ENCODE results near the gene TMPRSS9. TPM values are rescaled to one million over a fixed set of nuclear protein-coding genes. Genes with fewer than 3 reads are reported as not detected.

The TMPRSS9 gene
- total and polyA plus RNA-seq, 2 of the 13 experiments (the other 11 are each of a cell fraction or from before 2014, with no cell fraction given) = 2.5 to 5.2 TPM

DNA sequence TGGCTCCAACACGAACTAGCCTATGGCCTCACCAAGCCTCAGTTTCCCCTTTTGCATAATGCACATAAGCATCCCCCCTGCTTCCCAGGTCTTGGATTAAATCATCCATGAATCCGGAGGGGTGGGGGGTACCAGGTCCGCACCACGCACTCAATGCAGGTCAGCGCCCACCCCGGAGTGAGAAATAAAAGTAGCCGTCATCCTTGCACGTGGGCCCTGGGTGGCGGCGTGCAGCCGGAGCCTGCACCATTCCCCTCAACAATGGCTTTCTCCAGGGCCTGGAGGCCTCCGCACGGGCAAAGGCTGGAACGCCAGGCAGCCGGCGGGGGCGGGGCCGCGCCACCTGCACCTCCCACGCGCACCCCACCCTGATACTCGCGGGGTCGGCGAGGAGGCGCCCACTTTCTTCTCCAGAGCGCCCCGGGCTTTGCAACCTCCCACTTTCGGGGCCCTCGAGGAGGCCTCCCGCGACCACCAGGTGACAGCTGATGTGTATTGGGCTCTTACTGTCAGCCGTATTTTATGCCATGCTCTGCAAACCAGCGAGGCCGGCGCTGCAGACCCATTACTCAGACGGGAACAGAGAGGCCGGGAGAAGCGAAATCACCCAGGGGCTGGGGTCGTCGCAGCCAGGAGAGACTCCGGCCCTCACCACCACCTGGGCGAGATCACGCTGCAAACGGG lies 115.1 kb downstream of the TMPRSS9 start (continued):
- TF ChIP-seq, protein P1, sequence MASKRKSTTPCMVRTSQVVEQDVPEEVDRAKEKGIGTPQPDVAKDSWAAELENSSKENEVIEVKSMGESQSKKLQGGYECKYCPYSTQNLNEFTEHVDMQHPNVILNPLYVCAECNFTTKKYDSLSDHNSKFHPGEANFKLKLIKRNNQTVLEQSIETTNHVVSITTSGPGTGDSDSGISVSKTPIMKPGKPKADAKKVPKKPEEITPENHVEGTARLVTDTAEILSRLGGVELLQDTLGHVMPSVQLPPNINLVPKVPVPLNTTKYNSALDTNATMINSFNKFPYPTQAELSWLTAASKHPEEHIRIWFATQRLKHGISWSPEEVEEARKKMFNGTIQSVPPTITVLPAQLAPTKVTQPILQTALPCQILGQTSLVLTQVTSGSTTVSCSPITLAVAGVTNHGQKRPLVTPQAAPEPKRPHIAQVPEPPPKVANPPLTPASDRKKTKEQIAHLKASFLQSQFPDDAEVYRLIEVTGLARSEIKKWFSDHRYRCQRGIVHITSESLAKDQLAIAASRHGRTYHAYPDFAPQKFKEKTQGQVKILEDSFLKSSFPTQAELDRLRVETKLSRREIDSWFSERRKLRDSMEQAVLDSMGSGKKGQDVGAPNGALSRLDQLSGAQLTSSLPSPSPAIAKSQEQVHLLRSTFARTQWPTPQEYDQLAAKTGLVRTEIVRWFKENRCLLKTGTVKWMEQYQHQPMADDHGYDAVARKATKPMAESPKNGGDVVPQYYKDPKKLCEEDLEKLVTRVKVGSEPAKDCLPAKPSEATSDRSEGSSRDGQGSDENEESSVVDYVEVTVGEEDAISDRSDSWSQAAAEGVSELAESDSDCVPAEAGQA (IDR thresholded peaks at IDR 0.05; ENCODE audit: low read depth) = no peak
- TF ChIP-seq, protein P1 (CRISPR knock-in tag; IDR thresholded peaks at IDR 0.05; ENCODE audit: borderline replicate concordance) = no peak
- TF ChIP-seq FOSL1 (CRISPR knock-in tag; IDR thresholded peaks at IDR 0.05; ENCODE audit: borderline replicate concordance) (no peak; the same call in 1 of the 2 replicates), HDAC2 (CRISPR knock-in tag; IDR thresholded peaks at IDR 0.05) (peak; percentile 79), ZBTB1 (CRISPR knock-in tag; IDR thresholded peaks at IDR 0.05; ENCODE audit: borderline replicate concordance) (no peak), TEAD2 (CRISPR knock-in tag; IDR thresholded peaks at IDR 0.05) (0 out of 2 replicates have a peak, but pooled peaks have one; percentile 46), FOXM1 (CRISPR knock-in tag; IDR thresholded peaks at IDR 0.05) (peak; percentile 34; the same call in 1 of the 2 replicates), TCF7L2 (IDR thresholded peaks at IDR 0.05; ENCODE audit: low read depth, low read length) (no peak), SKI (IDR thresholded peaks at IDR 0.05; ENCODE audit: partially characterized antibody) (no peak), CBX1 (IDR thresholded peaks at IDR 0.05; ENCODE audit: low read depth) (no peak), ZMYM3 (CRISPR knock-in tag; IDR thresholded peaks at IDR 0.05) (peak; percentile 99), ZNF501 (CRISPR knock-in tag; IDR thresholded peaks at IDR 0.05) (no peak)
- TF ChIP-seq, protein P2, sequence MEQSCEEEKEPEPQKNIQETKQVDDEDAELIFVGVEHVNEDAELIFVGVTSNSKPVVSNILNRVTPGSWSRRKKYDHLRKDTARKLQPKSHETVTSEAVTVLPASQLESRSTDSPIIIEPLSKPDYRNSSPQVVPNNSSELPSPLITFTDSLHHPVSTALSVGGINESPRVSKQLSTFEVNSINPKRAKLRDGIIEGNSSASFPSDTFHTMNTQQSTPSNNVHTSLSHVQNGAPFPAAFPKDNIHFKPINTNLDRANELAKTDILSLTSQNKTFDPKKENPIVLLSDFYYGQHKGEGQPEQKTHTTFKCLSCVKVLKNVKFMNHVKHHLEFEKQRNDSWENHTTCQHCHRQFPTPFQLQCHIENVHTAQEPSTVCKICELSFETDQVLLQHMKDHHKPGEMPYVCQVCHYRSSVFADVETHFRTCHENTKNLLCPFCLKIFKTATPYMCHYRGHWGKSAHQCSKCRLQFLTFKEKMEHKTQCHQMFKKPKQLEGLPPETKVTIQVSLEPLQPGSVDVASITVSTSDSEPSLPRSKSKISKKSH (CRISPR knock-in tag; IDR thresholded peaks at IDR 0.05; ENCODE audit: borderline replicate concordance) = no peak
- TF ChIP-seq, protein P3, sequence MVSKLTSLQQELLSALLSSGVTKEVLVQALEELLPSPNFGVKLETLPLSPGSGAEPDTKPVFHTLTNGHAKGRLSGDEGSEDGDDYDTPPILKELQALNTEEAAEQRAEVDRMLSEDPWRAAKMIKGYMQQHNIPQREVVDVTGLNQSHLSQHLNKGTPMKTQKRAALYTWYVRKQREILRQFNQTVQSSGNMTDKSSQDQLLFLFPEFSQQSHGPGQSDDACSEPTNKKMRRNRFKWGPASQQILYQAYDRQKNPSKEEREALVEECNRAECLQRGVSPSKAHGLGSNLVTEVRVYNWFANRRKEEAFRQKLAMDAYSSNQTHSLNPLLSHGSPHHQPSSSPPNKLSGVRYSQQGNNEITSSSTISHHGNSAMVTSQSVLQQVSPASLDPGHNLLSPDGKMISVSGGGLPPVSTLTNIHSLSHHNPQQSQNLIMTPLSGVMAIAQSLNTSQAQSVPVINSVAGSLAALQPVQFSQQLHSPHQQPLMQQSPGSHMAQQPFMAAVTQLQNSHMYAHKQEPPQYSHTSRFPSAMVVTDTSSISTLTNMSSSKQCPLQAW (CRISPR knock-in tag; IDR thresholded peaks at IDR 0.05) = no peak
- TF ChIP-seq, protein P4, sequence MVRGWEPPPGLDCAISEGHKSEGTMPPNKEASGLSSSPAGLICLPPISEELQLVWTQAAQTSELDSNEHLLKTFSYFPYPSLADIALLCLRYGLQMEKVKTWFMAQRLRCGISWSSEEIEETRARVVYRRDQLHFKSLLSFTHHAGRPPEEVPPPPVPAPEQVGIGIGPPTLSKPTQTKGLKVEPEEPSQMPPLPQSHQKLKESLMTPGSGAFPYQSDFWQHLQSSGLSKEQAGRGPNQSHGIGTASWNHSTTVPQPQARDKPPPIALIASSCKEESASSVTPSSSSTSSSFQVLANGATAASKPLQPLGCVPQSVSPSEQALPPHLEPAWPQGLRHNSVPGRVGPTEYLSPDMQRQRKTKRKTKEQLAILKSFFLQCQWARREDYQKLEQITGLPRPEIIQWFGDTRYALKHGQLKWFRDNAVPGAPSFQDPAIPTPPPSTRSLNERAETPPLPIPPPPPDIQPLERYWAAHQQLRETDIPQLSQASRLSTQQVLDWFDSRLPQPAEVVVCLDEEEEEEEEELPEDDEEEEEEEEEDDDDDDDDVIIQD (CRISPR knock-in tag; IDR thresholded peaks at IDR 0.05; ENCODE audit: low read depth) = no peak
- TF ChIP-seq, protein P5, sequence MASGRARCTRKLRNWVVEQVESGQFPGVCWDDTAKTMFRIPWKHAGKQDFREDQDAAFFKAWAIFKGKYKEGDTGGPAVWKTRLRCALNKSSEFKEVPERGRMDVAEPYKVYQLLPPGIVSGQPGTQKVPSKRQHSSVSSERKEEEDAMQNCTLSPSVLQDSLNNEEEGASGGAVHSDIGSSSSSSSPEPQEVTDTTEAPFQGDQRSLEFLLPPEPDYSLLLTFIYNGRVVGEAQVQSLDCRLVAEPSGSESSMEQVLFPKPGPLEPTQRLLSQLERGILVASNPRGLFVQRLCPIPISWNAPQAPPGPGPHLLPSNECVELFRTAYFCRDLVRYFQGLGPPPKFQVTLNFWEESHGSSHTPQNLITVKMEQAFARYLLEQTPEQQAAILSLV (CRISPR knock-in tag; IDR thresholded peaks at IDR 0.05; ENCODE audit: borderline replicate concordance) = no peak
- TF ChIP-seq, protein P6, sequence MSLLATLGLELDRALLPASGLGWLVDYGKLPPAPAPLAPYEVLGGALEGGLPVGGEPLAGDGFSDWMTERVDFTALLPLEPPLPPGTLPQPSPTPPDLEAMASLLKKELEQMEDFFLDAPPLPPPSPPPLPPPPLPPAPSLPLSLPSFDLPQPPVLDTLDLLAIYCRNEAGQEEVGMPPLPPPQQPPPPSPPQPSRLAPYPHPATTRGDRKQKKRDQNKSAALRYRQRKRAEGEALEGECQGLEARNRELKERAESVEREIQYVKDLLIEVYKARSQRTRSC (CRISPR knock-in tag; IDR thresholded peaks at IDR 0.05; ENCODE audit: low read depth) = no peak
